ENCODE data around the gene PARVA.

Gene PARVA

GRCh38 chr11:12403122-12403996 lies 26.0 kb downstream of the PARVA start:
- DNase-seq (ENCODE audit: low spot score) = no peak

DNA sequence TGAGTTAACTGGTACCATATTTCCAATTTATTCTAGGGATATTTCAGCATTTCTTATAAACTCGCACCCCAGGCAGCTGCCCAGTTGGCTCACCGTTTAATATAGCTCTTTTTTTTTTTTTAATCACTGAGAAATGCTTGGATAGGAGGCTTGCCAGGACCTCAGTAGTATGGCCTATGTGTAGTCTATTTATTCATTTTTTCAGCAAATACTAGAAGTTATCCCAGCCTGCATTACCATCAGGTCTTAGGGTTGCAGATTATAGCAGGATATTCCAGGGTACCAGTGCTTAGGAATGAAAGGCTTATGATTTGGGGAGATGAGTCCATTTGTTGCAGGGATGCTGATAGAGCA lies 26.6 kb downstream of the PARVA start:
- no peak for DNase-seq (ENCODE audit: low spot score)

- DNase-seq (ENCODE audit: low spot score) = no peak
These were observed 27.1 kb downstream of the PARVA start for GRCh38 chr11:12404436-12404835.

DNA sequence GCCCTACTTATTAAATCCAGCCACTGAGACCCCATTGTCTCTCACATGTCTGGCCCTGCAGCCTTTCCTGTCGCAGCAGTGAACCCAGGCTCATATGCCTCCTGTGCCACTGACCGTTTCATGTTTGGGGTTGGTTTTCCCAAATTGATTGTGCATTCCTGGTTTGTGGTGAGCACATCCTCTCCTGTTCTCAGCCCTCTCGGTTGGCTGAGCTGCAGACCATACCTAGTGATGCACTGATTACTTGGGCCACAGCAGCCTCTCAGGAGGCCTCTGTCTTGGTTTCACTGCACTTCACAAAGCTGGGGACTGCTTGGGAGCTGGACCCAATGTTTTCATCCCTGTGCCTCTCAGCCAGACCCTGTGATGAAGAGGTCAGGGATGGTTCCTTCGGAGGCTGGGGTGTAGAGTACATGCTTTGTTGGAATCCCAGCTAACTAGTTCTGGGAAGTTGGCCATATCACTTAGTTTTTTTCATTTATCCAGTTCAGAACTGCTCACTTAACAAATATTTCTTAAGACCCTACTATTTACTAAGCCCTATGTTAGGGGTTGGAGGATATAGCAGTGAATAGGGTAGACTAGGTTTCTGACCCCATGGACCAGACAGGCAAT lies 30.9 kb downstream of the PARVA start:
- DNase-seq (ENCODE audit: low spot score) = no peak

- no peak for DNase-seq (ENCODE audit: low spot score)
These were observed 32.2 kb downstream of the PARVA start for GRCh38 chr11:12409621-12410005.

- no peak for DNase-seq (ENCODE audit: low spot score)
These were observed 32.8 kb downstream of the PARVA start for GRCh38 chr11:12410006-12410728.

DNA sequence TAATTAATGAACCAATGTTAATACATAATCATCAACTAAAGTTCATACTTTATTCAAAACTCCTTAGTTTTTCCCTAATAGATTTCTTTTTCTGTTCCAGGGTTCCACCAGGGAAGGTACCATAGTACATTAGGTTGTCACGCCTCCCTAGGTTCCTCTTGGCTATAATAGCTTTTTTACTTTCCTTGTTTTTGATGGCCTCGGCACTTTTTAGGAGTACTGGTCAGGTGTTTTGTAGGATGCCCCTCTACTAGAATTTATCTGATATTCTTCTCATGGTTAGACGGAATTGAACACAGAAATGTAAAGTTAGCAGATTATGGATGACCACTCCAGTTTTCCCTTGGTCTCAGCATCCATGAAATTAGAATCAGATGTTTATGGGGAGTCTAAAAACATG lies 34.0 kb downstream of the PARVA start:
- no peak for DNase-seq (ENCODE audit: low spot score)

GRCh38 chr11:12411806-12412727 lies 34.7 kb downstream of the PARVA start:
- peak; percentile 68 for DNase-seq (ENCODE audit: low spot score)

DNA sequence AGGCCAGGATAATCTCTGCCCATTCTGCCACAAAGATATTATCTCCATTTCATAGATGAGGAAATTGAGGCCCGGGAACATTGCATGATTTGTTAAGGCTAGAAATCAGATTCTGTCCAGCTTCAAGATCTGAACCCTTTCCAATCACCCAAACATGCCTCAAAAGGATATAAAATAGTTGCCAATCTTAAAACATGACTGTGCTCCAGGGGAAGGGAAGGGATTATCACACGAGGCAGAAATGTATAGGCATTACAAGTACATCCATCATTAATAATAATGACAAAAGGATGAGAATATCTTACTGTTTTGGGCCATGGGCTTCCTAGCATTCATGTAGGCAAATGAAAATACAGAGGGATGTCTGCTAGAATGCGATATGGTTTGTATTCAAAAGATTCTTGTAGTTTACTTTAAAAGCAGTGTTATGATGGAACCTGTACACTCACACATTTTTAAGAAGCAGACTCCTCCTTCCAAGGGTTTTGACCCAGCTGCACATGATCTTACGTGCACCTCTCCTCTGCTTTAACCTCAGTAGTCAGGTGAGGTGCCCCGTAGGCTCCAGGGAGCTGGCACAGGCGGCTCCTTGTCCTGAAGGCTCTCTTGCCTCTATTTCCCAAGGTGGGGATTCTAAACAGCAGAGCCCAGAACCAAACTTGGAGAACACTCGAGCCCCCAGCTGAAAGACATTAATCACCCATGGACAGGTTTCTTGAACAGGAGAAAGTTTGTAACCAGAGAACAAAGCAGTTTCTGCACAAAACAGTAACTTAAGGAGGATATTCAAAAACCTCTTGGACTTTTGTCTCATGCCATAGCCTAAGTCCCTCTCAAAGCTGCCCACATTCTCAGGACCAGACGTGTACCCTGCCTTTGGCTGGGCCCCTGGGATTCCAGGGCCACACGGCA lies 36.0 kb downstream of the PARVA start:
- no peak for DNase-seq (ENCODE audit: low spot score)

GRCh38 chr11:12414611-12415010 lies 37.2 kb downstream of the PARVA start:
- DNase-seq (ENCODE audit: low spot score) = no peak

- no peak for DNase-seq (ENCODE audit: low spot score)
These were observed 38.1 kb downstream of the PARVA start for GRCh38 chr11:12415342-12415966.

DNA sequence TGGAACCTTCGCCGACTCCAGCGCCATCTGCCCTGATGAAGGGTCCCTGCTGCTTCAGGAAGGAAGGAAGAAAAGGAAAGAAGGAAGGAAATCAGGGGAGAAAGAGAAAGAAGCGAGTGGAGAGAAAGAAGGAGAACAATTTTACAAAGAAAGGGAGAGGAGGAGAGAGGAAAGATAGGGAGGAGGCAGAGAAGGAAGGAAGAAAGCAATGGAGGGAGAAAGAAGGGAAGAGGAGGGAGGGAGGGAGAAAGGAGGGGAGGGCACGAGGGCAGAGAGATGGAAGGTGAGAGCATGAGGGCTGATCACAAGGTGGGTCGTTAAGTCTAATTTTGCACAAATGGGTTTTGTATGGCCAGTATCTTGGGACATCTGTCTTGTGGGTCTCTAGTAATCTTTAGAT lies 39.2 kb downstream of the PARVA start:
- DNase-seq (ENCODE audit: low spot score) = no peak

DNA sequence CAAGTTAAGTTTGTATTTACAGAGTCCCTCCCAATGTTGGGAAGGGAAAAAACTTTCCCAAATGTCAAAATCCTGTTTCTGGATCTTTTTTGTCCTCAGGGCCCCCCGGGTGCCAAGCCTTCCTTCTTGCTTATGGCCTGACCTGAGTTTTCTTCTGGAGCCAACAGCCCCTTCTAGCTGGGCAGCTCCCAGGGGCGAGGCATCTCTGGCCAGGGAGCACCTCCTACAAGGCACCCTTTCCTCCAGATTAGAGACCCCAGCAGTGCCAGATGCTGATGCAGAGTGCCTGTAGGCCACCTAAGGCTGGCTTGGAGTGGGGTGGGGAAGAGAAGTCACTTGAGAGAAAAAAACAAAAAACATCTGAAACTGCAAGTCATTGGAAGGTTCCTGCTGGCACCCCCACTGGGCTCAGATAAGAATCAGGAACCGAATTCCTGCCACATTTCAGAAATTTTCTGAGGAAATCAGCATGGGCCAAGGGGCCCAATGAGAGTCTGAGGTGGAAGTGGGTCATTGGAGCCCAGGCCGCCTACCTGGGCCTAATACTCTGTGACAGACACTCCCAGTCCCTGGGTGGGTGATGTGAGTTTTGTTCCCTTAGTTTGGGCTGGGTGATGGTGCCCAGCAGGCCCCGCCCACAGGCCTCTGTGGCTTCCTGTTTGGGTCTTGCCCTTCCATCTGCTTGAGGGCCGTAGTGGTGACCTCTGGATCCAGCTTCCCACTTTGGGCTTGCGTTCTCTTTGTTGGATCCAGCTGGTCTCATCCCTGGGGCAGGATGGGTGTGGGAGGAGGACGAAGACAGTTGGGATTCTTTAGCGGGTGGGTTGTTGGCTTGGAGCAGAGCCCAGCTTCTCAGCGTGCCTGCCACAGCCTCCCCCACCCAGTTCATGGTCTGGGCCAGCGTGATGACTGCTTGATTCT lies 40.6 kb downstream of the PARVA start:
- DNase-seq (ENCODE audit: low spot score) = no peak

DNA sequence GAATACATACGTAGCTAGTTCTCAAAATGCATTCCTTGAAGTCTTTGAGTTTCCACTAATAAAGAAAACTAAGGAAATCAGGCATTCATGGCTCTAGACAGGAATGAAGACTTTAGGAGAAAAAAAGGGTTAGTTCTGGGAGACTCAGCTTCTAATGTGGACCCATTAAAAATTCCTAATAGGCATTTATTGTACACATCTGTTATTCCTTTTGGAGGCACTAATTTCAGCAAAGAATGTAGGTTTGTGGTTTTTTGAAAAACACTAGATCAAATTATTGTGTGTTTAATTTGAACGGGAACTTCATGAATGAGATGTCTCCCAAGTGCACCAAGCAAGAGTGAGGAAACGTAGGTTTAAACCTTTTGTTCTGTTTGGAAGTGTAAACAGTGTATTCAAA lies 42.7 kb downstream of the PARVA start:
- DNase-seq (ENCODE audit: low spot score) = no peak

DNA sequence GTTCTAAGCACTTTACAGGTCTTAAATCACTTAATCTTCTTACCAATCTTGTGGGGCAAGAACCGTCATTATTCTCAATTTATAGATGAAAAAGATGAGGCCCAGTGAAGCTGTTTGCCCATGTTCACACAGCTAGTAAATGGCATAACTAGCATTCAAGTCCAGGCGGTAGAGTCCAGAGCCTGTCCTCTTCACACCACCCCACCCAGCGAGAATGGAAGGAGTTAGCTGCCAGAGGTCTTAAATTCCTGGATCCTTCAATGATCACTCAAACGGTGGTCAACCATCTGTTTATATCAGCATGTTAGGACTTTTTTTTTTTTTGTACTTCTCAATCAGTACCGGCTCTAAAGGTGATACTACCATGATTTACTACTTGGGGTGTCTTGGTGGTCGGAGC lies 43.3 kb downstream of the PARVA start:
- no peak for DNase-seq (ENCODE audit: low spot score)

- DNase-seq (ENCODE audit: low spot score) = no peak
These were observed 44.0 kb downstream of the PARVA start for GRCh38 chr11:12421386-12421785.

- DNase-seq (ENCODE audit: low spot score) = no peak
These were observed 48.8 kb downstream of the PARVA start for GRCh38 chr11:12426176-12426575.

DNA sequence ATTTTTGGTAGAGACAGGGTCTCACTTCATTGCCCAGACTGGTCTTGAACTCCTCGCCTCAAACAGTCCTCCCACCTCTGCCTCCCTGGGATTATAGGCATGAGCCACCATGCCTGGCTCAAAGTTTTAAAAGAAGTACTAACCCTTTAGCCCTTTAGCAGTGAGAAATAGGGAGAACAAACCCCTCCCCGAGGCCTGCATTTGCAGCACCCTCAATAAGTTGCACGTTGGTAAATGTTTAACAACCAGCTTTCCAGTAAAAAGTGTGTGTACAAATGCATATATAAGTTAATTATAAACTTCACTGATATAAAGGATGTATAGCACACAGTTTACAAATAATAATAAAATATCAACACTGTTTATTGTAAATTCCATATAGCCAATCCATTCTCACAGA lies 51.8 kb downstream of the PARVA start:
- no peak for DNase-seq (ENCODE audit: low spot score)

DNA sequence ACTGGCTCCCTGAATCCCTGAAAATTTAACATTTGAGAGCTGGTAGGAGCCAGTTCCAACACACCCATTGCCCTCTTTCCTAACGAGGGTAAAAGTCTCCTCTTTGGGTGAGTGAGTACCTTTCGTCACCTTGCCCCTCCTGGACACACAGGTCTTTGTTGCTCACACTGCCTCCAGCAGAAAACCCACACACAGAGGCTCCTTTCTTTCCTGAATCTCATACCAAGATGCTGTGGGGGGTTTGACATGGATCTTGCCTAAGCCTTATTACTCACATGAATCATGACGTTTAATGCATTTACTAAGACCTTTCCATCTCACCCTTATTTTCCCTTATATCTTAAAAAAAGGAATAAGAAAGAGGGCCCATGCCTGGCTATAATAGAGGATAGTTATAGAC lies 53.0 kb downstream of the PARVA start:
- no peak for DNase-seq (ENCODE audit: low spot score)
